HG03097 (cell line): ENCODE results near the gene LAGE3.

Experiments
- ATAC-seq: cut with Tn5 transposase; IDR thresholded peaks from one replicate; pipeline ENCODE4 v1.9.1; 2021; ENCODE audit not compliant: unreplicated experiment, low FRiP score

LAGE3 gene

DNA sequence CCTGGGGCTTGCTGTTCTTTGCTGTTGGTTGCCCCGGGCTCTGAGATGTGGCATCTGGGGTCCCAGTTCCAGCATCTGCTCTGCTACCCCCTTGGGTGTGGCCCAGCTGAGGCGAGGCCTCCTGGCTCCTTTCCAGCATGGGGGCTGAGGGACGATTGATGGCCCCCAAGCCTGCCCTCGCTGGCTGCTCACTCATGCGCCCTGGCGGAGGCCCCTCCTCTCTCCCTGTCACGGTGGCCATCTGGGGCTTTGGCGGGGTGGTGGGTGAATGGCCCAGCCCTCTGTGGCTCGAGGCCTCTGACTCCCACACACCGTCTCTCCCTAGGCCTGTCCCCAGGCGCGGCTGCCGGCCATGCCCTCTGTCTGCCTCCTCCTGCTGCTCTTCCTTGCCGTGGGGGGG, 19.2 kb downstream of the LAGE3 start:
- no peak for ATAC-seq

DNA sequence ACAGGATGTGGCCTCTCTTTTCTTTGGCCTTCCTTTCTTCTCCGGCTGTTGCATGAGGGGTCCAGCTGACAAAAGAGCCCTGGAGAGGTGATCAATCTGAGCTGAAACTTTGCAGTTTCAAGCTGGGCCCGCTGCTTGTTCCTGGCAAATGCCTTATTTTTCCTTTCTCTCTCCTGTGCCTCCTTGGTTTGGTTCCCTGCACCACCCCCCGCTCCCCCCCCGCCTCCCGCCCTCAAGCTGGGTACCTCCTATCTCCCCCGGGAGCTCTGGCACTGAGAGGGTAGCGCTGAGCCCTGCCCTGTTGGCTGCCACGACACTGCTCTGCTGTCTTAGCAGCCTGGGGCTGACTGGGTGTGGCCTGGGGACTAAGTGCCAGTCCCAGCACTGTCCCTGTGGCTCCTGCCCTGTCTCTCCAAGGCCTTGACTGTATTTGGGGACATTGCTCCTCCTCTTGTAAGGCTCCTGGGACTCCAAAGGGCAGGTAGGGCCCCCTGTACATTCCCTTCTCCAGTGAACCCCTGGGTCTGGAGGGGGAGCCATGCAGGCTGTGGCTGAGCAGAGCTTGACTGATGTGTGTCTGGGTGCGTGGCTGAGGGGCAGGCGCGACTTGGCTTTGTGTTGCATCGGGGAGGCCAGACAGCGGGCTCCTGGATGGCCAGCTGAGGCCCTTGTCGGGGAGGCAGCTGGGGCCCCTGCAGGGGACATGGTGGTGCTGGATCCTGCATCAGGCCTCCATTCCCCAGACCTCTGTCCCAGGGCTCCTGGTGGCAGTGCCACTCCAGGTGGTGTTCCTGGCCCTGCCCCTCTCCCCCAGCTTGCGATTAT, 19.9 kb downstream of the LAGE3 start:
- ATAC-seq: no peak

DNA sequence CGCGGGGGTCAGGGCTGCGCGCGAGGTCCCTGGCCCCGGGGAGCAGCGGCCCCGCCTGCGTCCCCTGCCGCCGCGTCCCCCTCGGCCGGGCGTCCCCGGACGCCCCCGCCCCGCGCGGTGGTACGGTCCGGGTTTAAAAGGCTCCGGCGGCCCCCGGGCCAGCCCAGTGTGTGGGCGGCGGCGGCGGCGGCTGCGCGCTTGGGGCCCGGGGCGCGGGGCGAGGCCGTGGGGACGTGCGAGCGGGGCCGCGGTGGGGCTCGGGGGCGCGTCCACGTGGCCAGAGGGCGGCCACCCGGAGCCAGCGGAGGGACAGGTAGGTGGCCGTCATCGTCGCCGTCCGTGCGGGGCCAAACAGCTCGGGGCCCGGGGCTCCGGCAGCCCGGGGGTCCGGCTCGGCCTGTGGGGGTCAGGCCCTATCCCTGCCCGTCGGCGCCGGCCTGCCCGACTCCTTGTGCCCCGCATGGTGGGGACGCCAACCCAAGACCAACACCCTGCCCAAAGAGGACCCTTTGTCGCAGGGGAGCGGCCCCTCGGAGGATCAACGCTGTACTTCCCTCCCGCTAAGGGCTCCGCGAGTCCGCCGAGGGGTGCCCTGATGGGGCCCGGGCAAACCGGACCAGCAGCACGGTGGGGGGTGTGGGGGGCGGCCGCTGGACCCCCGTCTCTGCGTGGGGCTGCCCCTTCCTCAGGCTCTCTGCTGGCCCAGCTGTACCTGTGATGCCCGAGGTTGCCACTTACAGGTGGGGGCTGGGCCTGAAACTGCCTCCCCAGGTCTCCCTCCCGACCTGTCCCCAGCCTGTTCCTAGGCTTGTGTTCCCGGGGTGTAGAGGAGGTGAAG, 20.7 kb downstream of the LAGE3 start, which contains the start of gene PLXNA3:
TSS of gene PLXNA3 (plus strand) at position 166 of the 838 bp plus-strand sequence. CDS start 1,903 bp downstream, outside the sequence.
- ATAC-seq: peak; percentile 48

DNA sequence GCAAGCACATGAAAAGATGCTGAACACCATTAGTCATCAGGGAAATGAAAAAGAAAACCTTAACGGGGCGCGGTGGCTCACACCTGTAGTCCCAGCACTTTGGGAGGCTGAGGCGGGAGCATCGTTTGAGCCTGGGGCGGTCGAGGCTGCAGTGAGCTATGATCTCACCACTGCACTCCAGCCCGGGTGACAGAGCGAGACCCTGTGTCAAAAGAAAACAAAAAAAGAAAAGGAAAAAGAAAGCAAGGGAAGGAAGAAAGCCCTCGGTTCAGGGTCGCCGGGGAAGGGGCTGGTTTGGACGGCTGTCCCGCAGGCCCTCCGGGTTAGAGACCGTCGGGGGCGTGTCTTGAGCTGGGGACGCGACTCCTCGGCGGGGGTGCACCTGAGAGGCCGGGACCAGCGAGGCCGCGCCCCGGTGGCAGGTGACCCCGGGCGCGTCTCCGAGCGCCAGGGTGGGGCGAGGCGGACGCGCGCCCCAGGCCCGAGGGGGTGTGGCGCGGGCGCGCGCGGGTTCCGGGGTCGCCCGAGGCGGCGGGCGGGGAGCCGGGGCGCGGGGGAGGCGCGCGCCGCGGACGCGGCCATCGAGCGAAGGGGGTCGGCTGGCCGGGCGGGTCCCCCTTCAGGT, 21.5 kb downstream of the LAGE3 start:
- ATAC-seq: peak; percentile 47

DNA sequence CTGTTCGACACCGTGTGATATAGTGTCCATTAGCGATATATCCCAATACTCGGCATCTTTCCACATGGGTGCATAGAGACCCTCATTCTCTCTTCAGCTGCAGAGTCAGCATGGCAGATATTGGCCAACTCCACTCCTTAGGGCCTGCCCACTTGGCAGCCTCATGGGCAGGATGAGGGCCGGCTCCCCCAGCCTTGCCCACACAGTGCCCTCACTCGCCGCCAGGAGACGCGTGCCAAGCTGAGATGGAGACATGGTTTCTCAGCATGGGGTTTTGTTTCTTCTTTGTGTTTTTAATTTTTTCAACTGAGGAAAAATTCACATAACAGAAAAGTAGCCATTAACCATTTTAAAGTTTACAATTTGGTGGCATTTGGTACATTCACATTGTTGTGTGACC, 26.3 kb downstream of the LAGE3 start:
- ATAC-seq: no peak

DNA sequence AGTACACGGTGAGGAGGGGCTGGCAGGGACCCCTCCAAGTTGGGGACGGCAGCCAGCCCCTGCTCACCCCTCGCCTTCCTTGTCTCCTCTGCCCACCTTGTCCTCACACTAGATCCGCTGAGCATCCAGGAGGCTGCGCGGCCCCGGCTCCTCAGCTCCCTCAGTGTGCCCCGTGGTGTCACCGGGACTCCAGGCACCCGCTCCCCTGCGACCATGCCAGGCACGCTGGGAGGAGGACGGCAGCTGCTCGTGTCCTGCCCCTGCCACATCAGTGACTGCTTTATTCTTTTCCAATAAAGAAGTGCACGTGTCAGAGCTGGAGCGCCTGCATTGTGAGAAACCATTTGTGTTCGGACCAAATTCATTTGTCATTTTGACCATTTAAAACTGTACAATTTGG, 28.8 kb downstream of the LAGE3 start:
- no peak for ATAC-seq

DNA sequence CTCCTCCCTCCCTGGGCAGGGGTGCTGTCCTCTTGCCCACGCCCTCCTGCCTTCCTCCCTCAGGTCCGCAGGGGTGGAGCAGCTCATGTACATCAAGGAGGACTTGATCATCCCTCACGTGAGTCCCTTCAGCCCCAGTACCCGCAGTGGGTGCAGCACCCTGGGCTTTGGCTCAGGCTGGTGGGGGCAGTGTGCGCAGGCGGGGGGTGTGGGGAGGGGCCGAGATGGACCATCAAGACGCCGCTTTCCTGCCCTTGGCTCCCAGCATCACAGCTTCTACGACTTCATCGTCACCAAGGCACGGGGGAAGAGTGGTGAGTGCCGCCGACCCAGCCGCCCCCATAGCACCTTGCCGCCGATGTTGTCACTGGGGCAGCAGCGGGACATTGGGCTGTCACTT, 29.5 kb downstream of the LAGE3 start:
- no peak for ATAC-seq

DNA sequence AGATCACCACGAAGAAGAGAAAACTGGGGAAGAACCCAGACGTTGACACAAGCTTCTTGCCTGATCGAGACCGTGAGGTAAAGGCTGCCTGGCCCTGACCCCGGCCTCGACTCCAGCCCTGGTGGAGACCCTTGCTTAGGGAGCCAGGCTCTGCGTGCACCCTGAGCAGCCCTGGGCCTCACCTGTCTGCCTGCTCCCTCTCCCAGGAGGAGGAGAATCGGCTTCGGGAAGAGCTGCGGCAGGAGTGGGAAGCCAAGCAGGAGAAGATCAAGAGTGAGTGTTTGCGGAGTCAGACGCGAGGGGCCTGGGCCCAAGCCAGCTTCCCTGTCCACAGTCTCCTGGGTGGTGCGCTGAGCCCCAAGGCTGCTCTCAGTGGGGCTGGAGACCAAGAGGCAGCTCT, 30.6 kb downstream of the LAGE3 start:
- ATAC-seq: no peak

DNA sequence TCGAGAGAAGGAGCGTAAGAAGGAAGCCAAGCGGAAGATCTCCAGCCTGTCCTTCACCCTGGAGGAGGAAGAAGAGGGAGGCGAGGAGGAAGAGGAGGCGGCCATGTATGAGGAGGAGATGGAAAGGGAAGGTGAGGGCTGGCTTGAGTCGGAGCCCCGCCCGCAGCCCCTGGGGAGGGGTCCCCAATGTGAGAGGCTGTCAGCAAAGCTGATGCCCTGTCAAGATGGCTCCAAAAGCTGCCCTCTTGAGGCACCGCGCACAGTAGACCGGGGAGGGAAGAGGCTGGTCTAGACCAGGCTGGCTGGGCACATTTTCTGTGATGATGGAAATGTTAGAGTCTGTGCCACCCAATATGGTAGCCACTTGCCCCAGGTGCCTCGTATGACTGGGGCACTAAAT, 32.7 kb downstream of the LAGE3 start:
- ATAC-seq: no peak

DNA sequence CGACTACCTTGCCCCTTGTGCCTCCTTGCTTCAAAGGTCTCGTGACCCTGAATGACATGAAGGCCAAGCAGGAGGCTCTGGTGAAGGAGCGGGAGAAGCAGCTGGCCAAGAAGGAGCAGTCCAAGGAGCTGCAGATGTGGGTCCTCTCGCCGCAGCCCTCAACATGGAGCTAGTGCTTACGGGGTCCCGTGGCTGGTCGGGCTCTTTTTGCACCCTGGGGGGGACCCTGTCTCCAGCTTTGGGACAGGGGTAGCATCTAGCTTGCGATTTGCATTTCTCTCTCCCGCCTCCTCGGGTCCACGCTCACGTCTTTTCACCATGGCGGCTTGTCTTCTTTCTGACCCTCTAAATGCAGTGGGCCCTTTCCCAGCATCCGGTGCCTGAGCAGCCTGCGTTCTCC, 33.3 kb downstream of the LAGE3 start:
- no peak for ATAC-seq

DNA sequence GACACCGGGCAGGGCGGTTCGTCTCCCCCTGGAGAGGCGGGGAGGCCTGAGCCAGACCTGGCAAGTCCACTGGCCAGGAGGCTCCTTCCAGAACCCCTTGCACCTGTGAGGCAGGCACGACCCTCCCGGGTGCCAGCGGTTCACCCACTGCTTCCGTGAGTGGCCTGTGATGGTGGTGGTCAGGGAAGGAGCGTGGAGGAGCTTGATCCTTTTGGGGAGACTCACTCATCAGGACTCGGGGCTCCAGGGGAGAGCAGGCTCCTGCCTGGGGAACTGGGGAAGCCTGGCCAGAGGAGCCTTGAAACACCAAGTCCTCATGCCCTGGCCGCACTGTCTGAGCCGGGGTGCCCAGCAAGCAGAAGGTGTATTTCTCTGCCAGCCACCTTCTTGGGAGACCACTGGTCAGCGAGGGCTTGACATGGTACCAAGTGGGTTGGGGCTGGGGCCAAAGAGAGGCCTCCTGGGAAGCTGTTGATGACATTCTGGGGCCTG, 34.3 kb downstream of the LAGE3 start:
- no peak for ATAC-seq

DNA sequence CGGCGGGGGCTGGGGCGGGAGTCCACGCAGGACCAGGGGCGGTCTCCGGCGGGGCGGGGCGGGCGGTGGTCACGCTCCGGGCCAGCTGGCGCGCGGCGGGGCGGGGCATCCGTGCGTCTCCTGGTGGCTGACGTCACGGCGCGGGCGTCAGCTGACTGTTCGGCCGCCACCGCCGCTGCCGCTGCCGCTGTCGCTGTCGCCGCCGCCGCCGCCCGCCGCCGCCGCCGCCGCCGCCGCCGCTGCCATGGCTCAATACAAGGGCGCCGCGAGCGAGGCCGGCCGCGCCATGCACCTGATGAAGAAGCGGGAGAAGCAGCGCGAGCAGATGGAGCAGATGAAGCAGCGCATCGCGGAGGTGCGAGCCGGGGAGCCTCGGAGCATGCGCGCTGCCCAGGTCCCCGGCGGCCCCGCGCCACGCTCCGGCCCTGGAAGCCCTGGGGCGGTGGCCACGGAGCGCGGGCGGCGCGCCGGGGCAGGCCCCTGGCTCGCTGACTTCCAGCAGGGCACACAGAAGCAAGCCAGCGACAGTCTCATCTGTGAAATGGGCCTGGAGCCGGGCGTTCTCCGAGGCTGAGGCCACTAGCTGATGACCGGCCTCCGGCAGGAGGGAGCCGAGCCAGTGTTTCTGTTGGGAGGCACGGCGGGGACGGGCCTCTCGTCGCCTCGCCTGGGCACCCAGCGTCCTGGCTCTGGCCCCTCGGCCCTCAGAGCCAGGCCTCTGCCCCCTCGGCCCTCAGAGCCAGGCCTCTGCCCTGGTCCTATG, 34.9 kb downstream of the LAGE3 start, which contains the start of gene FAM50A:
TSS of gene FAM50A (plus strand) at position 150 of the 763 bp plus-strand sequence. CDS start at position 245, 95 bp downstream.
- peak; percentile 56 for ATAC-seq

DNA sequence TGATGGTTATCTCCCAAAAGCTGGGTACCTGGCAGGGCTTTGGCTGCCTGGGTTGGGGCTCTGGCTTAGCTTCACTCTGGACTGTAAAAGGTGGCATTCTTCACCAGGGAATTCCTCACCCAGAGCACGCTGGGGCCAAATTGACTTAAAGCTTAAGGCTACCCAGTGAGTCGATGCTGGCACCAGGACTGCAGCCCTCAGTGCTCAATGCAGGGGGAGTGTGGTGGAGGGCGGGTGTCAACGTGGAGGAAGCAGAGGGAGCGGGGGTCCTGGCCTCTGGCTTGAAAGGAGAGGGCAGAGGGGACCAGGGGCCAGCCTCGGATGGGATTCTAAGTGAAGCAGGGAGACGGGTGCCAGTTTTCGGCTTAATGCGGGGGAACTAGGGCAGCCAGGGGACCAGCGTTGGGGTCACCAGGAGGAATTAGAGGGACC, 35.6 kb downstream of the LAGE3 start:
- ATAC-seq: no peak

DNA sequence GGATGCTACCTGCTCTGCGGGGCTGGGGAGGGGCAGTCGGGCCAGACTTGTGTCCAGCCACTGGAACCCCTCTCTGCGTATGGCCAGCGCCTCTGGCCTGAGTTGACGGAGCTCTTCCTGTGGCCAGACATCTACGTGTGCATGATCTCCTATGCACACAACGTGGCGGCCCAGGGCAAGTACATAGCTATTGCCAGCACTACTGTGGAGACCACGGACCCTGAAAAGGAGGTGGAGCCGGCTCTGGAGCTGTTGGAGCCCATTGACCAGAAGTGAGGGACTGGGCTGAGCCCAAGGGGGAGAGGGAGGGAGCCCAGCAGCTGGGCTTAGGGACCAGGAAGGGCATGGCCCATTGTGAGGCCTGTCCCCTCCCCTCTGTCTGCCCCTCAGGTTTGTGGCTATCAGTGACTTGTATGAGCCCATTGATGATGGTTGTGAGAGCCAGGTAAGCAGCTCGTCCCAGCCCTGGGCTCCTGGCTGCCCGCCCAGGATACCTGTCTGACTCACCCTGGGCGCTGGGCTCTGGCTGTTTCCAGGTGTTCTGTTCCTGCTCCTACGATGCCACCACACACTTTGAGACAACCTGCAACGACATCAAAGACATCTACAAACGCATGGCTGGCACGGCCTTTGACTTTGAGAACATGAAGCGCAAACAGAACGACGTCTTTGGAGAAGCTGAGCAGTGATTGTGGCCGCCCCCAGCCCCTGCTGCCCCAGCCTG, 36.9 kb downstream of the LAGE3 start:
- no peak for ATAC-seq

DNA sequence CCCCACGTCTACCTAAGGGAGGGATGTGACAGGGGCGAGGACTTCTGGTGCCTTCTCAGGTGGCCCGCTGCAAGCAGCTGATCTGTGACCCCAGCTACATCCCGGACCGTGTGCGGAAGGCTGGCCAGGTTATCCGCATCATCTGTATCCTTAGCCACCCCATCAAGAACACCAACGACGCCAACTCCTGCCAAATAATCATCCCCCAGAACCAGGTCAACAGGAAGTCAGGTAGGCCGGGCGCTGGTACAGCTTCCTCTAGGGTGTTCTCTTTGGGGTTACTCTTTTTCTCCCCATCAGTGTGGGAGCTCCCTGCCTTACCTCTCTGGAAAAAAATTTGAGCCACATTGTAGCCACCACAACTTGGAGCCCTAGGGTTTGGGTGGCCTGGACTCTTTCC, 37.5 kb downstream of the LAGE3 start:
- ATAC-seq: no peak

DNA sequence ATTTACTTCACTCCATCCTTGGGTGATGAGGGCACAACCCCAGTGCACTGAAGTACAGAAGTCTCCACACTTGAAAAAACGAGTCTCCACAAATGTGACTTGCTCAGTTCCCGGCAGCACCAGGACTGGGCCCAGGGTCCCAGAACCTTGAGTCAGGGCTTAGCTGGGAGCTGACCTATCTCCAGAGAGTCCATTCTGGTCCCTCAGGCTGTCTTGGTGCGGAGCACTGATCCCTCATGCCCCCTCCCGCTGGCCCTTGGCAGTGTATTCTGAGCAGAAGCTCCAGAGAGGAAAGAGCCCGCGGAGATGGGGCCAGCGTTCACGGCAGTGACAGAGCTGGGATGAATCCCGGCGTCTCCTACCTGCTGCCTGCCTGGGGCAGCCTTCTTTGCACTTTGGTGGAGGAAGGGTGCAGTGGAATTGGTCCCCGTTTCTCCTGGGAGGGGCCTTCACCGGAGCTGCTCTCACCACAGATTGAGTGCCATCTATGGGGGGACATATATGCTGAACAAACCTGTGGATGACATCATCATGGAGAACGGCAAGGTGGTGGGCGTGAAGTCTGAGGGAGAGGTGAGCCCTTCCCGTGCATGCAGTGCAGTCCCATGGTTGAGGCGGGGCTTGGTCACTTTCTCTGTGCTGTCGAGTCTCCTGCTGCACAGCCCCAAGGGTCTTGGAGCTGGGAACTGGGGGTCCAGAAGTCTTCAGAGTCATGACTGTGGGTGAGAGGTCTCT, 38.3 kb downstream of the LAGE3 start:
- no peak for ATAC-seq

DNA sequence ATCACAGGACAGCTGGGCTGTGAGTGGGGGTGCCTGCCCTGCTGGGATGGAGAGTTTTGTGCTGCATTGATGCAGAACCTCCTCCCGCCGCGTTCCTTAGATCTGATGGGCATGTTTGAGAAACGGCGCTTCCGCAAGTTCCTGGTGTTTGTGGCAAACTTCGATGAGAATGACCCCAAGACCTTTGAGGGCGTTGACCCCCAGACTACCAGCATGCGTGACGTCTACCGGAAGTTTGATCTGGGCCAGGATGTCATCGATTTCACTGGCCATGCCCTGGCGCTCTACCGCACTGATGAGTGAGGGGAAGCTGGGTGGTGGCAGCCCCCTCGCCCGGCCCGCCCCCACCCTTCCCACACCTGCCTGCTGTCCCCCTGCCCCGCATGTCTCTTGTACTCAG, 39.2 kb downstream of the LAGE3 start:
- ATAC-seq: no peak

DNA sequence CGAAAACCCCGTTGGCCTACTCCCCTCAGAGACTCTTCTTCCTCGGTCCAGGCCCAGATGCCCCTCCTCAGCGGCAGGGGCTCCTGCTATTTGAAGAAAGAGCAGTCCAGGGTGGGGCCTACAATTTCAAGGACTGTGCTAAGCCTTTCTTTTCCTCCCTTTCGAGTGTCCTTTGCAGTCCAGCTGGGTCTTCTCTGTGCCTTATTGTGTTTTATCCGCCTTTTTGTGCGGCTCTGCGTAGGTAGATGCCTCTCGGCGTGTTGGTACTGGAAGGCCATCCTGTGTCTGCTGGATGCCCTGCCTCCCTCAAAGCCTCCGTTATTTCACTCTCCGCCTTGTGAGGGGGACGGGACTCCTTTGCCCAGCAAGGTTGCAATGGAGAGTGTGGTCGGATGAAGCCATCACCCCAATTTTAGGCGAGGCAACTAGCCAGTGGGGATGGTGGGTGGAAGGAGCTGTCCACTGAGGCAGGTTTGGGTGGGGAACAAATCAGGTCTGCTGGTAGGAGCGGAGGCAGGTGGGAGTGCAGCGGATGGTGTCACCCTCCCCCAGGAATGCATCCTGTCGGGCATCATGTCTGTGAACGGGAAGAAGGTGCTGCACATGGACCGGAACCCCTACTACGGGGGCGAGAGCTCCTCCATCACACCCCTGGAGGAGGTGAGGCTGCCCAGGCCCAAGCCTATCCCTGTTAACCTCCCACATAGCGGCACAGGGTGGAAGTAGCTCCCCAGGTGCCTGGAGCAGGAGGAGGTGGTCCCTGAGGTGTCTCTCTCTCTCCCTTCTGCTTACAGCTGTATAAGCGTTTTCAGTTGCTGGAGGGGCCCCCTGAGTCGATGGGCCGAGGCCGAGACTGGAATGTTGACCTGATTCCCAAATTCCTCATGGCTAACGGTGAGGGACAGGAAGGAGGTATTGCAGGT, 40.8 kb downstream of the LAGE3 start:
- no peak for ATAC-seq
